Mesendoderm (in vitro differentiated cells): Measurements from ENCODE around the gene RALBP1.

Experiments
- DNase-seq: peaks from one replicate; pipeline ENCODE4 v3.0.0; 2013
- H2AK5ac ChIP-seq: 2 replicates; pipeline ENCODE4 v1.6.1; 2013; ENCODE audit warnings: low read length, inconsistent platforms
- H2BK120ac ChIP-seq: 2 replicates; pipeline ENCODE4 v1.6.1; 2013; ENCODE audit warnings: low read depth, mild to moderate bottlenecking, low read length, moderate library complexity, mixed read lengths
- H2BK15ac ChIP-seq: replicated peaks from 2 replicates; pipeline ENCODE4 v1.6.1; 2013; ENCODE audit warnings: low read depth, mild to moderate bottlenecking, moderate library complexity
- H2BK5ac ChIP-seq: 2 replicates; pipeline ENCODE4 v1.6.1; 2013; ENCODE audit warnings: low read length, inconsistent platforms
- H3K18ac ChIP-seq: 2 replicates; pipeline ENCODE4 v1.6.1; 2013; ENCODE audit warnings: mild to moderate bottlenecking, low read length, mixed read lengths
- H3K23ac ChIP-seq: one replicate; pipeline ENCODE4 v1.6.1; 2013; ENCODE audit warnings: low read length
- H3K27ac ChIP-seq: 2 replicates; pipeline ENCODE4 v1.5.1; 2013; ENCODE audit warnings: low read depth, mild to moderate bottlenecking, inconsistent platforms, low read length, moderate library complexity
- H3K27me3 ChIP-seq: 2 replicates; pipeline ENCODE4 v1.6.1; 2013; ENCODE audit warnings: low read length, control low read depth, mild to moderate bottlenecking, inconsistent platforms; ENCODE audit not compliant: insufficient read depth, poor library complexity
- H3K36me3 ChIP-seq: 2 replicates; pipeline ENCODE4 v1.6.1; 2013; ENCODE audit warnings: low read length, inconsistent platforms; ENCODE audit not compliant: control insufficient read depth, insufficient read depth
- H3K4ac ChIP-seq: one replicate; pipeline ENCODE4 v1.6.1; 2013; ENCODE audit warnings: low read depth, mild to moderate bottlenecking, low read length, moderate library complexity
- H3K4me1 ChIP-seq: 2 replicates; pipeline ENCODE4 v1.6.1; 2013; ENCODE audit warnings: low read depth, low read length, inconsistent platforms; ENCODE audit not compliant: control insufficient read depth
- H3K4me2 ChIP-seq: 2 replicates; pipeline ENCODE4 v1.6.1; 2013; ENCODE audit warnings: low read length
- H3K4me3 ChIP-seq: 2 replicates; pipeline ENCODE4 v1.5.1; 2013; ENCODE audit warnings: mild to moderate bottlenecking, low read length
- H3K56ac ChIP-seq: one replicate; pipeline ENCODE4 v1.6.1; 2013; ENCODE audit warnings: low read length
- H3K79me1 ChIP-seq: 2 replicates; pipeline ENCODE4 v1.6.1; 2013; ENCODE audit warnings: low read length, inconsistent platforms
- H3K79me2 ChIP-seq: 2 replicates; pipeline ENCODE4 v1.6.1; 2013; ENCODE audit warnings: mild to moderate bottlenecking, low read length; ENCODE audit not compliant: control insufficient read depth, insufficient read depth
- H3K9ac ChIP-seq: 2 replicates; pipeline ENCODE4 v1.6.1; 2013; ENCODE audit warnings: low read length, inconsistent platforms
- H4K5ac ChIP-seq: one replicate; pipeline ENCODE4 v1.6.1; 2013; ENCODE audit warnings: low read length
- H4K8ac ChIP-seq: one replicate; pipeline ENCODE4 v1.6.1; 2013; ENCODE audit warnings: low read depth, mild to moderate bottlenecking, control low read depth, low read length, moderate library complexity
- WGBS: extraction: QIAGEN DNeasy Blood & Tissue Kit; methylation state at CpG from one replicate; pipeline ENCODE4 v1.1.7; 2013; ENCODE audit warnings: low lambda C conversion rate, missing lambda C conversion rate; ENCODE audit not compliant: insufficient coverage; ENCODE audit errors: extremely low coverage; 5-methylcytosine and 5-hydroxymethylcytosine counted together

The RALBP1 gene

DNA sequence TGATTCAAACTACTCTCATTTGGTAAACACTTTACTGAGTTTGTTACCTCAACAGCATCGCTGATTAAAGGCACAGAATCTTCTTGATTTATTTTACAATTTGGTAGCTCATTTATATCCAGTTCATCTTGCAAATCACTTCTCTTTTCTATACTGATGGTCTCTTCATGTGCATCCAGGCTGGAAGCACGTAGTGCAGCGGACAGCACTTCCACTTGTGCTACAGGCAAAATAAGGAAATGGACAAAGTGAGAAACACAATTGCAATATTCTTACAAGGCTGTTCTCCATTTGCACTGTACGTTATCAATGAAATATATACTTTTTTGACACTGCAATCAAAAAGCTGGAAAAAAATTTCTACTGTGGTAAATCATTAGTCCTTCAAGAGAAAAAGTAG lies 88.0 kb downstream of the RALBP1 start:
- H3K4me1 ChIP-seq: no peaks in the 10 kb centered on the region
- H3K4ac ChIP-seq: no peak overlapping the region
- no peak overlapping the region for H2BK5ac ChIP-seq
- no peak overlapping the region for H2AK5ac ChIP-seq
- H2BK15ac ChIP-seq: no peak overlapping the region
- H3K9ac ChIP-seq: no peak overlapping the region
- no peak overlapping the region for H3K23ac ChIP-seq
- no peak for DNase-seq
- WGBS: no CpG with 5 or more reads among the region's 4 CpGs
- no peak overlapping the region for H3K56ac ChIP-seq
- no peak overlapping the region for H4K8ac ChIP-seq
- no peak overlapping the region for H4K5ac ChIP-seq
- peaks cover 2% of the 10 kb centered on the region for H3K79me1 ChIP-seq
- H3K27ac ChIP-seq: no peak overlapping the region
- no peak overlapping the region for H3K4me3 ChIP-seq
- no peak overlapping the region for H3K18ac ChIP-seq
- H3K36me3 ChIP-seq: peaks cover 8% of the 10 kb centered on the region
- H3K79me2 ChIP-seq: no peaks in the 10 kb centered on the region
- no peak overlapping the region for H2BK120ac ChIP-seq
- H3K4me2 ChIP-seq: no peak overlapping the region
- no peaks in the 10 kb centered on the region for H3K27me3 ChIP-seq

DNA sequence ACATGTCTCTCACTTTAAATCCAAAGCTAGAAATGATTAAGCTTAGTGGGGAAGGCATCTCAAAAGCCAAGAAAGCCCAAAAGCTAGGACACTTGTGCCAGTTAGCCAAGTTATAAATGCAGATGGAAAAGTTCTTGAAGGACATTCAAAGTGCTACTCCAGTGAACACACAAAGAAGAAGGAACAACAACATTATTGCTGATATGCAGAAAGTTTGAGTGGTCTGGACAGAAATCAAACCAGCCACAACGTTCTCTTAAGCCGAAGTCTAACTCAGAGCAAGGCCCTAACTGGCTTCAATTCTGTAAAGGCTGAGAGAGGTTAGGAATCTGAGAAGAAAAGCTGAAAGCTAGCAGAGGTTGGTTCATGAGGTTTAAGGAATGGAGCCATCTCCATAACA lies 90.1 kb downstream of the RALBP1 start:
- DNase-seq: no peak
- Histone ChIP-seq H4K5ac (no peak overlapping the region), H2BK15ac (no peak overlapping the region), H2AK5ac (no peak overlapping the region), H3K79me2 (no peaks in the 10 kb centered on the region), H4K8ac (no peak overlapping the region), H3K56ac (no peak overlapping the region), H3K36me3 (peaks cover 9% of the 10 kb centered on the region), H3K23ac (no peak overlapping the region), H3K27me3 (no peaks in the 10 kb centered on the region), H3K4me2 (no peak overlapping the region), H2BK120ac (no peak overlapping the region), H3K4me1 (no peaks in the 10 kb centered on the region), H3K4me3 (no peak overlapping the region), H3K4ac (no peak overlapping the region), H3K27ac (no peak overlapping the region), H3K79me1 (peaks cover 2% of the 10 kb centered on the region), H3K9ac (no peak overlapping the region), H2BK5ac (no peak overlapping the region), H3K18ac (no peak overlapping the region)
- no CpG with 5 or more reads among the region's 2 CpGs for WGBS

DNA sequence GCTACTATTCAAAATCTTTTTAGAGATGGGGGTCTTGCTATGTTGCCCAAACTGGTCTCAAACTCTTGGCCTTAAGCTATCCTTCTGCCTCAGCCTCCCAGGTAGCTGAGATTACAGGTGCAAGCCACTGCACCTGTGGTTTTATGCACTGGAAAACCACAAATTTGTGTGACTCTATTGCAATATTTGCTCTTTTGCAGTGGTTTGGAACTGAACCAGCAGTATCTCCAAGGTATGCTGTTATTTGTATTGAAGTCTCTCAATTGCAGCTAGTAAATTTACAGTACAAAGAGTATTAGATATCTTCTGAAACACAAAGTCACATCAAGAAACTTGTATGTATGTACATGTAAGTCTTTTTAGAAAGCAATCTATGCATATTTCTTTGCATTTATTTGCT lies 92.9 kb downstream of the RALBP1 start:
- Histone ChIP-seq H3K4ac (no peak overlapping the region), H3K79me1 (peaks cover 2% of the 10 kb centered on the region), H2BK5ac (no peak overlapping the region), H3K27me3 (no peaks in the 10 kb centered on the region), H3K4me1 (no peaks in the 10 kb centered on the region), H3K36me3 (peaks cover 3% of the 10 kb centered on the region), H3K18ac (no peak overlapping the region), H3K79me2 (no peaks in the 10 kb centered on the region), H2AK5ac (no peak overlapping the region), H3K27ac (no peak overlapping the region), H3K4me3 (no peak overlapping the region), H3K4me2 (no peak overlapping the region), H2BK120ac (no peak overlapping the region), H4K5ac (no peak overlapping the region), H3K56ac (no peak overlapping the region), H3K23ac (no peak overlapping the region), H4K8ac (no peak overlapping the region), H3K9ac (no peak overlapping the region), H2BK15ac (no peak overlapping the region)
- DNase-seq: no peak

DNA sequence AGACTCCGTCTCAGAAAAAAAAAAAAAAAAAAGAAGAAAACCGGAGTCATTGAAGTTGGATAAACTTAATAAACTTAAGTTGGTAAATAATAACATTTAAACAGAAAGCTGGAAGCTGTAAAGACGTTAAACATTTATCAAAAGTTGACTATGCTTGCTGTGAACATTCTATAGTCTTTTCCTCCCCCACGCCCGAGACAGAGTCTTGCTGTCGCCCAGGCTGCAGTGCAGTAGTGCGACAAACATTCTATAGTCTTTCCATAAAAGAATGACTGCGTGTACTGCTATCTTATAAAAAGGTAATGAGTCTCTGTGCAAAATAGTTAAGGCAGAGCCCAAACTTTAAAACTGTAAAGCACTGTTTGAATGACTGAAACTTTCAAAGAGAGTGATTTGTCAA lies 93.9 kb downstream of the RALBP1 start:
- no peak overlapping the region for H3K23ac ChIP-seq
- no peaks in the 10 kb centered on the region for H3K27me3 ChIP-seq
- H3K79me1 ChIP-seq: peaks cover 2% of the 10 kb centered on the region
- no peak overlapping the region for H2BK15ac ChIP-seq
- no peak overlapping the region for H3K4ac ChIP-seq
- no peak for DNase-seq
- H3K27ac ChIP-seq: no peak overlapping the region
- no peak overlapping the region for H3K4me3 ChIP-seq
- no peak overlapping the region for H4K8ac ChIP-seq
- no peak overlapping the region for H3K56ac ChIP-seq
- H3K79me2 ChIP-seq: no peaks in the 10 kb centered on the region
- no peaks in the 10 kb centered on the region for H3K4me1 ChIP-seq
- H2BK5ac ChIP-seq: no peak overlapping the region
- no peak overlapping the region for H4K5ac ChIP-seq
- H3K18ac ChIP-seq: no peak overlapping the region
- peaks cover 2% of the 10 kb centered on the region for H3K36me3 ChIP-seq
- H3K9ac ChIP-seq: no peak overlapping the region
- H3K4me2 ChIP-seq: no peak overlapping the region
- no peak overlapping the region for H2BK120ac ChIP-seq
- no CpG with 5 or more reads among the region's 8 CpGs for WGBS
- H2AK5ac ChIP-seq: no peak overlapping the region

DNA sequence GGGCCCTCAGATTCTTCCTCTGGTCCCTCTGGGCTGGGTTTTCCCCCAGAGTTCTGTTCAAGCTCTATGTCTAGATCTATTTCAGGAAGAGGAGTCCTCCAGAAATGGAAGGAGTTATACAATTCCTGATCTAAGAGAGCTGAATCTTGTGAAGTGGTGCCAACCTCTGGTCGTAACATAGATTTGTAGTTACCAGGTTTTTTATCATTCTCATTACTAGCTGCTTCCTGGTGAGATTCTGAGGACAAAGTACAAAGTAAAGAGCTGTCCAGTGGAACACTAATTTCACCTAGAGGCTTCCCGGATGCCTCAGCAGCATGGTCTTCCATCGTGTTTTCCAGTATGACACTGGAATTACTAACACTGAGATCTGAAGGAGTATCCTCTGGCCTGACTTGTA lies 94.9 kb downstream of the RALBP1 start:
- no peak overlapping the region for H3K4me2 ChIP-seq
- no peak overlapping the region for H3K23ac ChIP-seq
- no peak overlapping the region for H3K4me3 ChIP-seq
- no peak overlapping the region for H4K5ac ChIP-seq
- H3K18ac ChIP-seq: no peak overlapping the region
- H3K4me1 ChIP-seq: peaks cover 5% of the 10 kb centered on the region
- H3K79me1 ChIP-seq: peaks cover 2% of the 10 kb centered on the region
- H3K27ac ChIP-seq: no peak overlapping the region
- H2BK5ac ChIP-seq: no peak overlapping the region
- no peaks in the 10 kb centered on the region for H3K27me3 ChIP-seq
- no peak overlapping the region for H2BK120ac ChIP-seq
- no CpG with 5 or more reads among the region's 3 CpGs for WGBS
- no peak overlapping the region for H2AK5ac ChIP-seq
- no peak for DNase-seq
- no peak overlapping the region for H3K4ac ChIP-seq
- H2BK15ac ChIP-seq: no peak overlapping the region
- no peak overlapping the region for H4K8ac ChIP-seq
- H3K36me3 ChIP-seq: peaks cover 2% of the 10 kb centered on the region
- no peak overlapping the region for H3K56ac ChIP-seq
- no peaks in the 10 kb centered on the region for H3K79me2 ChIP-seq
- H3K9ac ChIP-seq: no peak overlapping the region

DNA sequence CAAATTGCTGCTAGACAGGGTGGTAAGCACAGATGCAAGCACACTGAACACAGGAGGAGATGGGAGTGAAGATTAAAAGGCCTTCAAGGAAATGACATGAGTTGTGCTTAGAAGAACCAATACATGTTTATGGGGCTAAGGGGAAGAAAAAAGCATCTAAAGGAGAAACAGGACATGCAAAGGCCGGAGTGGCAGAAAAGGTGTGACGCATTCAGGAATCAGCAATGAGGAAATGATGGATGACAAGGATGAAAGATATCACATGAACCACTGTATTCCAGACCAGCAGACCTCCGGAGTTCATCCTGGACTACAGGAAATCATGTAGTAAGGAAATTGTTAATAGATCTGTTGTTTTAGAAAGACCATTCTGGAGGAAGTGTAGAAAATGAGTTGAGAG lies 96.2 kb downstream of the RALBP1 start:
- Histone ChIP-seq H4K8ac (no peak overlapping the region), H4K5ac (no peak overlapping the region), H2BK15ac (no peak overlapping the region), H3K27me3 (no peaks in the 10 kb centered on the region), H3K4me1 (peaks cover 5% of the 10 kb centered on the region), H3K79me1 (no peaks in the 10 kb centered on the region), H3K79me2 (no peaks in the 10 kb centered on the region), H3K18ac (no peak overlapping the region), H3K27ac (no peak overlapping the region), H2BK5ac (no peak overlapping the region), H2AK5ac (no peak overlapping the region), H3K56ac (no peak overlapping the region), H3K4me3 (no peak overlapping the region), H3K9ac (no peak overlapping the region), H3K4me2 (no peak overlapping the region), H3K4ac (no peak overlapping the region), H3K23ac (no peak overlapping the region), H3K36me3 (peaks cover 2% of the 10 kb centered on the region), H2BK120ac (no peak overlapping the region)
- no peak for DNase-seq
- WGBS: no CpG with 5 or more reads among the region's 3 CpGs
